Endodermal cell (in vitro differentiated cells): ENCODE data around the gene ANGPTL4. TPM values are rescaled to one million over a fixed set of nuclear protein-coding genes. Genes with fewer than 3 reads are reported as not detected.
"Not testable (repeated sequence)": the region's sequence is repeated elsewhere in the genome, so short reads cannot be mapped to it uniquely, and the experiment has no call there.

Source experiments
- DNase-seq: peaks from one replicate; pipeline ENCODE4 v3.0.0-alpha.2; 2017
- H3K27ac ChIP-seq: 2 replicates; pipeline ENCODE4 v1.5.1; 2013; ENCODE audit warnings: mild to moderate bottlenecking, low read depth, low read length, moderate library complexity
- H3K27me3 ChIP-seq: 2 replicates; pipeline ENCODE4 v1.6.1; 2013; ENCODE audit warnings: mild to moderate bottlenecking, low read length, moderate library complexity; ENCODE audit not compliant: insufficient read depth, control insufficient read depth, poor library complexity, severe bottlenecking
- H3K36me3 ChIP-seq: 2 replicates; pipeline ENCODE4 v1.7.0; 2013; ENCODE audit warnings: mild to moderate bottlenecking, low read length, moderate library complexity; ENCODE audit not compliant: control insufficient read depth, insufficient read depth
- H3K4me1 ChIP-seq: one replicate; pipeline ENCODE4 v1.7.0; 2013; ENCODE audit warnings: low read length; ENCODE audit not compliant: control insufficient read depth, insufficient read depth
- H3K4me3 ChIP-seq: 2 replicates; pipeline ENCODE4 v1.5.1; 2013; ENCODE audit warnings: mild to moderate bottlenecking, low read length, moderate library complexity
- H3K9ac ChIP-seq: 2 replicates; pipeline ENCODE4 v1.6.1; 2013; ENCODE audit warnings: mild to moderate bottlenecking, low read length, moderate library complexity; ENCODE audit not compliant: poor library complexity, severe bottlenecking; ENCODE audit errors: extremely low read depth
- H3K9me3 ChIP-seq: 2 replicates; pipeline ENCODE4 v1.6.1; 2013; ENCODE audit warnings: mild to moderate bottlenecking, low read length, moderate library complexity; ENCODE audit not compliant: control insufficient read depth
- H3K27ac Mint-ChIP-seq: 2 replicates; pipeline ENCODE4 v1.8.0; 2020; ENCODE audit warnings: mixed read lengths
- H3K27me3 Mint-ChIP-seq: 2 replicates; pipeline ENCODE4 v1.8.0; 2021; ENCODE audit warnings: mild to moderate bottlenecking, mixed read lengths; ENCODE audit not compliant: insufficient read depth
- H3K36me3 Mint-ChIP-seq: 2 replicates; pipeline ENCODE4 v1.8.0; 2020; ENCODE audit warnings: low read depth, mixed read lengths
- H3K4me1 Mint-ChIP-seq: 2 replicates; pipeline ENCODE4 v1.8.0; 2020; ENCODE audit warnings: mixed read lengths
- H3K4me3 Mint-ChIP-seq: 2 replicates; pipeline ENCODE4 v1.8.0; 2020; ENCODE audit warnings: mild to moderate bottlenecking, moderate library complexity, mixed read lengths
- H3K9me3 Mint-ChIP-seq: 2 replicates; pipeline ENCODE4 v1.8.0; 2020; ENCODE audit warnings: mild to moderate bottlenecking, mixed read lengths
- WGBS, 2 experiments: methylation state at CpG; one replicate each; pipeline versions ENCODE4 v1.1.5 to v1.1.7; 2013; ENCODE audit warnings: missing lambda C conversion rate in 2 of 2, mixed read lengths in 1 of 2; ENCODE audit not compliant: insufficient coverage in 1 of 2, insufficient read length in 1 of 2; 5-methylcytosine and 5-hydroxymethylcytosine counted together
- total RNA-seq, 2 donors: library from RNA; stranded (reverse); fragmentation: NEBNext Ultra II Directional in 1 of 2; extraction: Animal tissue kit (Norgen Biotek cat#: 25700) in 1 of 2; gene quantifications; 2 replicates in 1 of 2; 3 replicates in 1 of 2; pipeline ENCODE4 v1.2.1, GENCODE V29; 2021
- TF ChIP-seq, protein P1 (sequence below): fragments of 200-600 bp; sonication (generic); conservative IDR thresholded peaks from 2 replicates; pipeline ENCODE4 v1.5.0; 2021; ENCODE audit warnings: antibody characterized with exemption, mild to moderate bottlenecking

Gene ANGPTL4
- total RNA-seq, 2 donors from 2014 or later, result 10.9 to 13.2 TPM

- Histone ChIP-seq H3K9ac (no peak overlapping the region), H3K27ac (no peak overlapping the region), H3K27me3 (no peaks in the 10 kb centered on the region), H3K4me1 (no peaks in the 10 kb centered on the region), H3K36me3 (peaks cover 13% of the 10 kb centered on the region), H3K9me3 (peaks cover 3% of the 10 kb centered on the region), H3K4me3 (no peak overlapping the region)
- DNase-seq, result peak; percentile 61
- Mint-ChIP-seq H3K27me3 (no peaks in the 10 kb centered on the region), H3K27ac (no peak overlapping the region), H3K4me1 (no peaks in the 10 kb centered on the region), H3K4me3 (no peak overlapping the region), H3K36me3 (peaks cover 48% of the 10 kb centered on the region), H3K9me3 (peaks cover 20% of the 10 kb centered on the region)
- TF ChIP-seq, protein P1, sequence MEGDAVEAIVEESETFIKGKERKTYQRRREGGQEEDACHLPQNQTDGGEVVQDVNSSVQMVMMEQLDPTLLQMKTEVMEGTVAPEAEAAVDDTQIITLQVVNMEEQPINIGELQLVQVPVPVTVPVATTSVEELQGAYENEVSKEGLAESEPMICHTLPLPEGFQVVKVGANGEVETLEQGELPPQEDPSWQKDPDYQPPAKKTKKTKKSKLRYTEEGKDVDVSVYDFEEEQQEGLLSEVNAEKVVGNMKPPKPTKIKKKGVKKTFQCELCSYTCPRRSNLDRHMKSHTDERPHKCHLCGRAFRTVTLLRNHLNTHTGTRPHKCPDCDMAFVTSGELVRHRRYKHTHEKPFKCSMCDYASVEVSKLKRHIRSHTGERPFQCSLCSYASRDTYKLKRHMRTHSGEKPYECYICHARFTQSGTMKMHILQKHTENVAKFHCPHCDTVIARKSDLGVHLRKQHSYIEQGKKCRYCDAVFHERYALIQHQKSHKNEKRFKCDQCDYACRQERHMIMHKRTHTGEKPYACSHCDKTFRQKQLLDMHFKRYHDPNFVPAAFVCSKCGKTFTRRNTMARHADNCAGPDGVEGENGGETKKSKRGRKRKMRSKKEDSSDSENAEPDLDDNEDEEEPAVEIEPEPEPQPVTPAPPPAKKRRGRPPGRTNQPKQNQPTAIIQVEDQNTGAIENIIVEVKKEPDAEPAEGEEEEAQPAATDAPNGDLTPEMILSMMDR, result no peak
- WGBS, 2 experiments, result 90 to 91% methylated on average over 25 to 26 of the region's 26 CpGs
These were observed 10.2 kb downstream of the ANGPTL4 start for GRCh38 chr19:8373867-8374813.

DNA sequence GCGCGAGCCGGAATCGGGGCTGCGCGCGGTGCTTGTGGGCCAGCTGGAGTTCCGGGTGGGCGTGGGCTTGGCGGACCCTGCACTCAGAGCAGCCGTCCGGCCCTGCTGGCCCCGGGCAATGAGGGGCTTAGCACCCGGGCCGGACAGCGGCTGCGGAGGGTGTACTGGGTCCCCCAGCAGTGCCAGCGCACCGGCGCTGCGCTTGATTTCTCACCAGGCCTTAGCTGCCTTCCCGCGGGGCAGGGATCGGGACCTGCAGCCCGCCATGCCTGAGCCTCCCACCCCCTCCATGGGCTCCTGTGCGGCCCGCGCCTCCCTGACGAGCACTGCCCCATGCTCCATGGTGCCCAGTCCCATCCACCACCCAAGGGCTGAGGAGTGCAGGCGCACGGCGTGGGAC lies 11.8 kb downstream of the ANGPTL4 start:
- 92 to 98% methylated on average over 13 to 32 of the region's 32 CpGs for WGBS, 2 experiments
- peaks cover 58% of the 10 kb centered on the region for H3K36me3 Mint-ChIP-seq
- H3K36me3 ChIP-seq, result peaks cover 17% of the 10 kb centered on the region
- not testable (repeated sequence) for H3K4me3 ChIP-seq, H3K9ac ChIP-seq, H3K4me3 Mint-ChIP-seq, H3K4me1 ChIP-seq, H3K4me1 Mint-ChIP-seq, H3K27ac Mint-ChIP-seq, H3K9me3 ChIP-seq, H3K27ac ChIP-seq, H3K27me3 ChIP-seq, DNase-seq, H3K27me3 Mint-ChIP-seq
- peaks cover 29% of the 10 kb centered on the region for H3K9me3 Mint-ChIP-seq

- not testable (repeated sequence) for H3K4me1 ChIP-seq, H3K9me3 ChIP-seq, H3K9ac ChIP-seq, H3K27ac Mint-ChIP-seq, H3K27me3 Mint-ChIP-seq, H3K27ac ChIP-seq, H3K4me3 ChIP-seq, H3K4me3 Mint-ChIP-seq, DNase-seq, H3K27me3 ChIP-seq
- peaks cover 56% of the 10 kb centered on the region for H3K36me3 Mint-ChIP-seq
- peaks cover 29% of the 10 kb centered on the region for H3K9me3 Mint-ChIP-seq
- WGBS, 2 experiments, result 94 to 97% methylated on average over 6 to 9 of the region's 10 CpGs
- H3K4me1 Mint-ChIP-seq, result peaks cover 11% of the 10 kb centered on the region
- peaks cover 17% of the 10 kb centered on the region for H3K36me3 ChIP-seq
These were observed 12.5 kb downstream of the ANGPTL4 start for GRCh38 chr19:8376373-8376974.

DNA sequence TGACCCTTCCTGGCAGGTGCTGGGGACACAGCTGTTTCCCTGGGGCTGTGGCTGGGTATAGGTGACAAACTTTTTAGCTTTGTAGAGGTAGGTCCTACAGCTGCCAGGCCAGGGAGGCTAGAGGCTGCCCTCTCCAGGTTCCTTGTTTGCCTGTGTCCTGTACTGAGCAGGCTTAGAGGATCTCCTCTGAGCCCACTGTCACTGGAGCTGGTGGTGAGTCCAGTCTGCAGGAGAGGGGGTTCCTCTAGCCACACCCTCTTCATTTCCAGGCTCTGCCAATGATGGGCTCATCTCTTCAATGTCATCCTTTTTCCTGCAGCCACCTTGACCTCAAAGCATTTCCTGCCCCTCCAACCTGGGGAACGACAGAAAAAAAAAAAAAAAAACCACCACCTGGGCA lies 13.6 kb downstream of the ANGPTL4 start:
- H3K4me1 ChIP-seq, result no peaks in the 10 kb centered on the region
- H3K27me3 ChIP-seq, result no peaks in the 10 kb centered on the region
- no peak for DNase-seq
- H3K9ac ChIP-seq, result no peak overlapping the region
- TF ChIP-seq, protein P1, result no peak
- H3K27ac ChIP-seq, result no peak overlapping the region
- peaks cover 7% of the 10 kb centered on the region for H3K9me3 ChIP-seq
- 75 to 100% methylated on average over 1 of the region's 1 CpG for WGBS, 2 experiments
- Mint-ChIP-seq H3K27ac (no peak overlapping the region), H3K9me3 (peaks cover 29% of the 10 kb centered on the region), H3K4me3 (no peak overlapping the region), H3K4me1 (peaks cover 18% of the 10 kb centered on the region), H3K36me3 (peaks cover 55% of the 10 kb centered on the region), H3K27me3 (no peaks in the 10 kb centered on the region)
- H3K4me3 ChIP-seq, result no peak overlapping the region
- peaks cover 17% of the 10 kb centered on the region for H3K36me3 ChIP-seq

GRCh38 chr19:8379156-8379891 lies 15.4 kb downstream of the ANGPTL4 start:
- 93 to 96% methylated on average over 9 to 13 of the region's 13 CpGs for WGBS, 2 experiments
- H3K4me3 Mint-ChIP-seq, H3K4me3 ChIP-seq: not testable (repeated sequence)

More at GRCh38 chr19:8379156-8379891, 15.4 kb downstream of the ANGPTL4 start:
- not testable (repeated sequence) for H3K4me1 ChIP-seq, H3K27ac Mint-ChIP-seq, H3K9me3 ChIP-seq, H3K27me3 Mint-ChIP-seq, H3K9ac ChIP-seq, H3K36me3 ChIP-seq, H3K27ac ChIP-seq, H3K27me3 ChIP-seq, DNase-seq
- Mint-ChIP-seq H3K9me3 (peaks cover 29% of the 10 kb centered on the region), H3K36me3 (peaks cover 44% of the 10 kb centered on the region), H3K4me1 (peaks cover 28% of the 10 kb centered on the region)
